Measurements from ENCODE around the gene REX1BD.

DNA sequence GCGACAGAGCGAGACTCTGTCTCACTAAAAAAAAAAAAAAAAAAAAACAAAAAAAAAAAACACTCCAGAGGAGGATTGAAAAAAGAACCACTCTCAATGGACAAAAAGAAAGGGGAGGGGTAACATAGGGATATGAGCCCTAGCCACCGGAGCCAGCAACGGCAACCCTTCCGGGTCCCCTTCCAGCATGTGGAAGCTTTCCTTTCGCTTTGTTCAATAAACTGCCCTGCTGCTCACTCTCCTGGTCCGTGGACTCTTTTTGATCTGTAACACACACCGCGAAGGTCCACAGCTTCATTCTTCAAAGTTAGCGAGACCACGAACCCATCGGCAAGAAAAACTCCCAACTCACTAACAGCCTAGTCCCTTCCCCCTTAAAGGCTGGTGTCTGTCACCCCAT lies 1.0 kb upstream of the REX1BD start:
- no peak for TF ChIP-seq FOXP1 (IDR thresholded peaks at IDR 0.05)
- no peak for TF ChIP-seq FOXP1 (CRISPR knock-in tag; IDR thresholded peaks at IDR 0.05)
- no peak for TF ChIP-seq ZSCAN29 (CRISPR knock-in tag; conservative IDR thresholded peaks at IDR 0.05)
- TF ChIP-seq ZBTB38 (CRISPR knock-in tag; IDR thresholded peaks at IDR 0.05), result no peak
- no peak for TF ChIP-seq NCOA2 (CRISPR knock-in tag; IDR thresholded peaks at IDR 0.05)
- TF ChIP-seq, protein P1, sequence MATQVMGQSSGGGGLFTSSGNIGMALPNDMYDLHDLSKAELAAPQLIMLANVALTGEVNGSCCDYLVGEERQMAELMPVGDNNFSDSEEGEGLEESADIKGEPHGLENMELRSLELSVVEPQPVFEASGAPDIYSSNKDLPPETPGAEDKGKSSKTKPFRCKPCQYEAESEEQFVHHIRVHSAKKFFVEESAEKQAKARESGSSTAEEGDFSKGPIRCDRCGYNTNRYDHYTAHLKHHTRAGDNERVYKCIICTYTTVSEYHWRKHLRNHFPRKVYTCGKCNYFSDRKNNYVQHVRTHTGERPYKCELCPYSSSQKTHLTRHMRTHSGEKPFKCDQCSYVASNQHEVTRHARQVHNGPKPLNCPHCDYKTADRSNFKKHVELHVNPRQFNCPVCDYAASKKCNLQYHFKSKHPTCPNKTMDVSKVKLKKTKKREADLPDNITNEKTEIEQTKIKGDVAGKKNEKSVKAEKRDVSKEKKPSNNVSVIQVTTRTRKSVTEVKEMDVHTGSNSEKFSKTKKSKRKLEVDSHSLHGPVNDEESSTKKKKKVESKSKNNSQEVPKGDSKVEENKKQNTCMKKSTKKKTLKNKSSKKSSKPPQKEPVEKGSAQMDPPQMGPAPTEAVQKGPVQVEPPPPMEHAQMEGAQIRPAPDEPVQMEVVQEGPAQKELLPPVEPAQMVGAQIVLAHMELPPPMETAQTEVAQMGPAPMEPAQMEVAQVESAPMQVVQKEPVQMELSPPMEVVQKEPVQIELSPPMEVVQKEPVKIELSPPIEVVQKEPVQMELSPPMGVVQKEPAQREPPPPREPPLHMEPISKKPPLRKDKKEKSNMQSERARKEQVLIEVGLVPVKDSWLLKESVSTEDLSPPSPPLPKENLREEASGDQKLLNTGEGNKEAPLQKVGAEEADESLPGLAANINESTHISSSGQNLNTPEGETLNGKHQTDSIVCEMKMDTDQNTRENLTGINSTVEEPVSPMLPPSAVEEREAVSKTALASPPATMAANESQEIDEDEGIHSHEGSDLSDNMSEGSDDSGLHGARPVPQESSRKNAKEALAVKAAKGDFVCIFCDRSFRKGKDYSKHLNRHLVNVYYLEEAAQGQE (IDR thresholded peaks at IDR 0.05; ENCODE audit: borderline replicate concordance in 1 of 2, low read depth in 1 of 2, low read length in 2 of 2), result no peak
